GM21447 (cell line): ENCODE measurements around the gene CCDC70.
"Not testable (repeated sequence)": the region's sequence is repeated elsewhere in the genome, so short reads cannot be mapped to it uniquely, and the experiment has no call there.

Experiments
- ATAC-seq: cut with Tn5 transposase; IDR thresholded peaks from one replicate; pipeline ENCODE4 v1.9.1; 2021; ENCODE audit not compliant: unreplicated experiment

CCDC70 gene

GRCh38 chr13:51861723-51862300 is at the start of gene CCDC70:
Gene CCDC70, plus strand, starts transcription at chr13:51861969. Its CDS starts 3,443 bp downstream, at chr13:51865412.
- no peak for ATAC-seq

GRCh38 chr13:51814071-51814470 is 47.7 kb upstream of the CCDC70 start:
- no peak for ATAC-seq

GRCh38 chr13:51814825-51815650 is 46.7 kb upstream of the CCDC70 start:
- ATAC-seq: peak; percentile 71

GRCh38 chr13:51815848-51816247 is 45.9 kb upstream of the CCDC70 start:
- no peak for ATAC-seq

GRCh38 chr13:51816604-51817249 is 45.0 kb upstream of the CCDC70 start:
- ATAC-seq: no peak

GRCh38 chr13:51817717-51818116 is 44.1 kb upstream of the CCDC70 start:
- ATAC-seq: no peak

- no peak for ATAC-seq
These were observed 43.5 kb upstream of the CCDC70 start for GRCh38 chr13:51818276-51818675.

- ATAC-seq: no peak
These were observed 42.8 kb upstream of the CCDC70 start for GRCh38 chr13:51818781-51819511.

- no peak for ATAC-seq
These were observed 42.2 kb upstream of the CCDC70 start for GRCh38 chr13:51819544-51819943.

- no peak for ATAC-seq
These were observed 41.7 kb upstream of the CCDC70 start for GRCh38 chr13:51820016-51820597.

GRCh38 chr13:51821606-51822005 is 40.2 kb upstream of the CCDC70 start:
- ATAC-seq: no peak

GRCh38 chr13:51822106-51822815 is 39.5 kb upstream of the CCDC70 start:
- ATAC-seq: no peak

GRCh38 chr13:51823359-51823758 is 38.4 kb upstream of the CCDC70 start:
- ATAC-seq: no peak

- ATAC-seq: no peak
These were observed 37.9 kb upstream of the CCDC70 start for GRCh38 chr13:51823863-51824262.

- ATAC-seq: not testable (repeated sequence)
These were observed 37.1 kb upstream of the CCDC70 start for GRCh38 chr13:51824712-51825111.

GRCh38 chr13:51825165-51825592 is 36.6 kb upstream of the CCDC70 start:
- ATAC-seq: no peak

GRCh38 chr13:51825681-51826254 is 36.0 kb upstream of the CCDC70 start:
- ATAC-seq: no peak

GRCh38 chr13:51826606-51827005 is 35.2 kb upstream of the CCDC70 start:
- no peak for ATAC-seq

GRCh38 chr13:51827254-51827653 is 34.5 kb upstream of the CCDC70 start:
- ATAC-seq: no peak
